K562 (cell line): Measurements from ENCODE around the gene GAL3ST3. TPM values are rescaled to one million over a fixed set of nuclear protein-coding genes. Genes with fewer than 3 reads are reported as not detected.

Experiments used
- ASH1L ChIP-seq: fragments of 450-650 bp; IDR thresholded peaks from 2 replicates; pipeline ENCODE4 v1.6.1; 2018; ENCODE audit warnings: borderline replicate concordance, mild to moderate bottlenecking, low read depth; ENCODE audit not compliant: partially characterized antibody
- KDM5B ChIP-seq: fragments of 200-600 bp; sonication (generic); IDR thresholded peaks from 2 replicates; pipeline ENCODE4 v1.6.1; 2012; ENCODE audit warnings: low read depth, mild to moderate bottlenecking, moderate library complexity, low read length, control low read depth, inconsistent platforms; ENCODE audit not compliant: insufficient replicate concordance
- MAFF ChIP-seq: IDR thresholded peaks from 2 replicates; pipeline ENCODE4 v1.6.1; 2012; ENCODE audit warnings: low read length, improper control_type of control experiment
- PCBP1 ChIP-seq: fragments of 200-400 bp; formaldehyde crosslinking; IDR thresholded peaks from 2 replicates; pipeline ENCODE4 v1.6.1; 2018; ENCODE audit warnings: mild to moderate bottlenecking, low read depth, low read length; ENCODE audit not compliant: poor library complexity, severe bottlenecking
- RAD21 ChIP-seq, 2 experiments: fragments of 250-450 bp in 1 of 2; fragments of 450-650 bp in 1 of 2; sonication (Bioruptor Pico) in 1 of 2; formaldehyde crosslinking in 1 of 2; IDR thresholded peaks in 1 of 2; conservative IDR thresholded peaks in 1 of 2; 2 replicates each; pipeline versions ENCODE4 v1.4.0 to v1.8.0; 2020 to 2022; ENCODE audit warnings: mild to moderate bottlenecking in 2 of 2, moderate library complexity in 1 of 2
- SRSF1 ChIP-seq: fragments of 200-400 bp; formaldehyde crosslinking; IDR thresholded peaks from 2 replicates; pipeline ENCODE4 v1.6.1; 2017; ENCODE audit warnings: mild to moderate bottlenecking, low read depth, low read length, moderate library complexity
- ZNF232 ChIP-seq: sonication (generic); formaldehyde crosslinking; IDR thresholded peaks from 2 replicates; pipeline ENCODE4 v1.8.0; 2022; ENCODE audit warnings: mild to moderate bottlenecking, missing genetic modification reagents
- ZNF282 ChIP-seq: sonication (generic); formaldehyde crosslinking; IDR thresholded peaks from 2 replicates; pipeline ENCODE4 v1.8.1; 2023; ENCODE audit warnings: missing genetic modification reagents
- polyA plus RNA-seq, 8 experiments: library from polyadenylated mRNA; depleted of rRNA in 4 of 8; stranded (reverse) in 5 of 8; unstranded in 3 of 8; fragments of >200 nt; fragmentation: Nextera tagmentation in 2 of 8; fragmentation: Illumina TruSeq in 1 of 8; extraction: Ambion mirVana in 2 of 8; extraction: Trizol in 1 of 8; gene quantifications; 2 replicates each; pipeline versions ENCODE4 v1.2.1 to v1.2.3, GENCODE V29; 2011 to 2014; ENCODE audit warnings: inconsistent platforms in 1 of 8, missing spikeins in 1 of 8
- total RNA-seq, 7 experiments: library from RNA; depleted of rRNA in 6 of 7; stranded (reverse); fragments of >200 nt in 6 of 7; fragmentation: Illumina TruSeq in 2 of 7; extraction: Trizol in 2 of 7; gene quantifications; 2 replicates each; pipeline versions ENCODE4 v1.2.1 to v1.2.3, GENCODE V29; 2011 to 2021; ENCODE audit warnings: low replicate concordance in 1 of 7
- TF ChIP-seq, protein P1 (sequence below), 2 experiments: fragments of 450-650 bp; IDR thresholded peaks; 2 replicates each; pipeline ENCODE4 v1.6.1; 2016; ENCODE audit warnings: mild to moderate bottlenecking in 2 of 2, borderline replicate concordance in 1 of 2, low read depth in 1 of 2, moderate library complexity in 1 of 2
- TF ChIP-seq, protein P2 (sequence below), 3 experiments: IDR thresholded peaks in 2 of 3; conservative IDR thresholded peaks in 1 of 3; 2 replicates each; pipeline ENCODE4 v1.5.1; 2011 to 2012; ENCODE audit warnings: low read length in 3 of 3, mild to moderate bottlenecking in 3 of 3, control low read depth in 2 of 3, improper control_type of control experiment in 1 of 3, inconsistent platforms in 1 of 3, low read depth in 1 of 3, mixed read lengths in 1 of 3, moderate library complexity in 1 of 3; ENCODE audit not compliant: insufficient read depth in 2 of 3
- TF ChIP-seq, protein P3 (sequence below): fragments of 450-650 bp; IDR thresholded peaks from 2 replicates; pipeline ENCODE4 v1.7.1; 2018; ENCODE audit warnings: mild to moderate bottlenecking, low read depth; ENCODE audit not compliant: partially characterized antibody

The GAL3ST3 gene
- total and polyA plus RNA-seq, 9 of the 15 experiments (the other 6 are each of a cell fraction or from before 2014, with no cell fraction given) = not detected

DNA sequence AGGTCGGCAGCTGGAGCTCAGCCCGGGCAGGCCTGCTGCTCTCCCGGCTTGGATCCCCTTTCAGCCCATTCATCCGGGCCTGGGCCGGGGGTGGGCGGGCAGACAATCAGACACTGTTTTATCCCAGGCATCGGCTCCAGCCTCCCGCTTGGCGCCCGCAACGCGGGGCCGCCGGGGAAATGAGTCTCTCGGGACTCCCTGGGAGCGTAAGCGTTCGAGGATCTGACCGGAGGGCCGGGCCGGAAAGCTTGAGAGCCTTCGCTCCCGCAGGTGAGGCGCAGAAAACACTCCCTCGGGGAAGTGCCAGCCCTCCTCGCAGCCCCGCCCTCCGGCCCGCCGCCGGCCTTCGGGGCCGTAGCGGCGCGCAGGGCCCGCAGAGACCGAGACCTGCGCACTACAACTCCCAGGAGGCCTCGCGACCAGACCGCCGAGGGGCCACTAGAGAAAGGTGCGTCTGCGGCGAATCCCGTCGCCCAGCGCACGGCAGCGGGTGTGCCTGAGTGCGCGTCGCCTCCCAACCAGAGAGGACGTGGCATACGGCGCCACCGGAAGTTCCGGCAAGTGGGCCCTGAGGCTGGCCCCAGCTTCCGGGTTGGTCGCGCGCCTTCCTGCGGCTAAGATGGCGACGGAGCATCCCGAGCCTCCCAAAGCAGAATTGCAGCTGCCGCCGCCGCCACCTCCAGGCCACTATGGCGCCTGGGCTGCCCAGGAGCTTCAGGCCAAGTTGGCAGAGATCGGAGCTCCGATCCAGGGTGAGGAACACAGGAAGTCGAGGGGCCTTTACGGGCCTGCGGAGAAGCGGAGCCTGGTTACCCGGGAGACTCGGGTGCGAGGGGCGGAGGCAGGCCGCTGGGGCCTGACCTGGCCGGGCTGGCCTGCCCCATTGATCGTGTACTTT is 3.1 kb upstream of the GAL3ST3 start, which contains the start of gene SF3B2 (continued):
- TF ChIP-seq, protein P1, sequence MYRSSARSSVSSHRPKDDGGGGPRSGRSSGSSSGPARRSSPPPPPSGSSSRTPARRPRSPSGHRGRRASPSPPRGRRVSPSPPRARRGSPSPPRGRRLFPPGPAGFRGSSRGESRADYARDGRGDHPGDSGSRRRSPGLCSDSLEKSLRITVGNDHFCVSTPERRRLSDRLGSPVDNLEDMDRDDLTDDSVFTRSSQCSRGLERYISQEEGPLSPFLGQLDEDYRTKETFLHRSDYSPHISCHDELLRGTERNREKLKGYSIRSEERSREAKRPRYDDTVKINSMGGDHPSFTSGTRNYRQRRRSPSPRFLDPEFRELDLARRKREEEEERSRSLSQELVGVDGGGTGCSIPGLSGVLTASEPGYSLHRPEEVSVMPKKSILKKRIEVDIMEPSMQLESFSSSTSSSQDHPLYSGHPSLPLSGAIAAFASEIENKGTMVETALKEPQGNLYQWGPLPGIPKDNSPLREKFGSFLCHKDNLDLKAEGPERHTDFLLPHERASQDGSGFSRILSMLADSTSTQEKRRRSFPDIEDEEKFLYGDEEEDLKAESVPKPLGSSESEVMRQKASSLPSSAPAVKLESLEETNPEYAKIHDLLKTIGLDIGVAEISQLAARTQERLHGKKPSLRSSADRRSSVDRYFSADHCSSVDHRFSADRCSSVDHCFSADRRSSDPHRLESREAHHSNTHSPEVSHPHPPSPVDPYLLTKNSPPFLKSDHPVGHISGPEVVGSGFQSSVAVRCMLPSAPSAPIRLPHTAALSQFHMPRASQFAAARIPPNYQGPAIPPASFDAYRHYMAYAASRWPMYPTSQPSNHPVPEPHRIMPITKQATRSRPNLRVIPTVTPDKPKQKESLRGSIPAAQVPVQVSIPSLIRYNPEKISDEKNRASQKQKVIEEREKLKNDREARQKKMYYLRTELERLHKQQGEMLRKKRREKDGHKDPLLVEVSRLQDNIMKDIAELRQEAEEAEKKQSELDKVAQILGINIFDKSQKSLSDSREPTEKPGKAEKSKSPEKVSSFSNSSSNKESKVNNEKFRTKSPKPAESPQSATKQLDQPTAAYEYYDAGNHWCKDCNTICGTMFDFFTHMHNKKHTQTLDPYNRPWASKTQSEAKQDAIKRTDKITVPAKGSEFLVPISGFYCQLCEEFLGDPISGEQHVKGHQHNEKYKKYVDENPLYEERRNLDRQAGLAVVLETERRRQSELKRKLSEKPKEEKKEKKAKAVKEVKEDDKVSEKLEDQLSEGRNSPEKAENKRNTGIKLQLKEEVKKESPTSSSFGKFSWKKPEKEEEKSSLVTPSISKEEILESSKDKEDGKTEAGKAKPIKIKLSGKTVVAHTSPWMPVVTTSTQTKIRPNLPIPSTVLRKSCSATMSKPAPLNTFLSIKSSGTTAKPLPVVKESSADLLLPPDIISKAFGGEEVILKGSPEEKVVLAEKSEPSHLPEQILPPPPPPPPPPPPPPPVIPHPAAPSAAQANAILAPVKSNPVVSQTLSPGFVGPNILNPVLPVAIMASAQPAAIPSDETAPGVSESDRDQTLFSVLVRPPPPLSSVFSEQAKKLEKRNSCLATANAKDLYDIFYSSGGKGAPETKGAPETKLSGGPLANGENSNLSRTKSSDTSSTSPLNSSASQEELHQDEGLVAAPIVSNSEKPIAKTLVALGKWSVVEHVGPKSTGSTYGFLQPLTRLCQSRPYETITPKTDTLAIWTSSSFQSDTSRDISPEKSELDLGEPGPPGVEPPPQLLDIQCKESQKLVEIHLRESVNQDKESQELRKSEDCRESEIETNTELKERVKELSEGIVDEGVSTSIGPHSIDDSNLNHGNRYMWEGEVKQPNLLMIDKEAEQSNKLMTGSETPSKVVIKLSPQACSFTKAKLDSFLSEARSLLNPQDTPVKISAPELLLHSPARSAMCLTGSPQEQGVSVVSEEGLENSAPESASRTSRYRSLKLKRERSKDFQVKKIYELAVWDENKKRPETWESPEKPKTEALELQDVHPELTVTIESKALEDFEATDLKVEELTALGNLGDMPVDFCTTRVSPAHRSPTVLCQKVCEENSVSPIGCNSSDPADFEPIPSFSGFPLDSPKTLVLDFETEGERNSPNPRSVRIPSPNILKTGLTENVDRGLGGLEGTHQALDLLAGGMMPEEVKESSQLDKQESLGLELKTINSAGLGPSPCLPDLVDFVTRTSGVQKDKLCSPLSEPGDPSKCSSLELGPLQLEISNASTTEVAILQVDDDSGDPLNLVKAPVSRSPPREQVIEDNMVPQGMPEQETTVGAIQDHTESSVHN (IDR thresholded peaks at IDR 0.05; ENCODE audit: borderline replicate concordance in 1 of 2, low read depth in 1 of 2) = no peak
- TF ChIP-seq KDM5B (peak; percentile 83), MAFF (no peak), SRSF1 (no peak), ZNF232 (no peak), RAD21 (CRISPR knock-in tag; conservative IDR thresholded peaks at IDR 0.05 in 1 of 2, IDR thresholded peaks at IDR 0.05 in 1 of 2) (no peak), ZNF282 (CRISPR knock-in tag) (no peak), PCBP1 (peak; percentile 66), ASH1L (no peak)
- TF ChIP-seq, protein P2, sequence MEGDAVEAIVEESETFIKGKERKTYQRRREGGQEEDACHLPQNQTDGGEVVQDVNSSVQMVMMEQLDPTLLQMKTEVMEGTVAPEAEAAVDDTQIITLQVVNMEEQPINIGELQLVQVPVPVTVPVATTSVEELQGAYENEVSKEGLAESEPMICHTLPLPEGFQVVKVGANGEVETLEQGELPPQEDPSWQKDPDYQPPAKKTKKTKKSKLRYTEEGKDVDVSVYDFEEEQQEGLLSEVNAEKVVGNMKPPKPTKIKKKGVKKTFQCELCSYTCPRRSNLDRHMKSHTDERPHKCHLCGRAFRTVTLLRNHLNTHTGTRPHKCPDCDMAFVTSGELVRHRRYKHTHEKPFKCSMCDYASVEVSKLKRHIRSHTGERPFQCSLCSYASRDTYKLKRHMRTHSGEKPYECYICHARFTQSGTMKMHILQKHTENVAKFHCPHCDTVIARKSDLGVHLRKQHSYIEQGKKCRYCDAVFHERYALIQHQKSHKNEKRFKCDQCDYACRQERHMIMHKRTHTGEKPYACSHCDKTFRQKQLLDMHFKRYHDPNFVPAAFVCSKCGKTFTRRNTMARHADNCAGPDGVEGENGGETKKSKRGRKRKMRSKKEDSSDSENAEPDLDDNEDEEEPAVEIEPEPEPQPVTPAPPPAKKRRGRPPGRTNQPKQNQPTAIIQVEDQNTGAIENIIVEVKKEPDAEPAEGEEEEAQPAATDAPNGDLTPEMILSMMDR (IDR thresholded peaks at IDR 0.05 in 2 of 3, conservative IDR thresholded peaks at IDR 0.05 in 1 of 3; ENCODE audit: insufficient read depth in 2 of 3, low read depth in 1 of 3, low read length in 3 of 3) = no peak
- TF ChIP-seq, protein P3, sequence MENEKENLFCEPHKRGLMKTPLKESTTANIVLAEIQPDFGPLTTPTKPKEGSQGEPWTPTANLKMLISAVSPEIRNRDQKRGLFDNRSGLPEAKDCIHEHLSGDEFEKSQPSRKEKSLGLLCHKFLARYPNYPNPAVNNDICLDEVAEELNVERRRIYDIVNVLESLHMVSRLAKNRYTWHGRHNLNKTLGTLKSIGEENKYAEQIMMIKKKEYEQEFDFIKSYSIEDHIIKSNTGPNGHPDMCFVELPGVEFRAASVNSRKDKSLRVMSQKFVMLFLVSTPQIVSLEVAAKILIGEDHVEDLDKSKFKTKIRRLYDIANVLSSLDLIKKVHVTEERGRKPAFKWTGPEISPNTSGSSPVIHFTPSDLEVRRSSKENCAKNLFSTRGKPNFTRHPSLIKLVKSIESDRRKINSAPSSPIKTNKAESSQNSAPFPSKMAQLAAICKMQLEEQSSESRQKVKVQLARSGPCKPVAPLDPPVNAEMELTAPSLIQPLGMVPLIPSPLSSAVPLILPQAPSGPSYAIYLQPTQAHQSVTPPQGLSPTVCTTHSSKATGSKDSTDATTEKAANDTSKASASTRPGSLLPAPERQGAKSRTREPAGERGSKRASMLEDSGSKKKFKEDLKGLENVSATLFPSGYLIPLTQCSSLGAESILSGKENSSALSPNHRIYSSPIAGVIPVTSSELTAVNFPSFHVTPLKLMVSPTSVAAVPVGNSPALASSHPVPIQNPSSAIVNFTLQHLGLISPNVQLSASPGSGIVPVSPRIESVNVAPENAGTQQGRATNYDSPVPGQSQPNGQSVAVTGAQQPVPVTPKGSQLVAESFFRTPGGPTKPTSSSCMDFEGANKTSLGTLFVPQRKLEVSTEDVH = peak; percentile 94
